GM12891 (cell line): ENCODE data around the gene RGCC.

Experiments used
- POLR2A ChIP-seq: IDR thresholded peaks from 2 replicates; pipeline ENCODE4 v1.6.1; 2011; ENCODE audit warnings: low read depth, low read length, control low read depth
- POLR2AphosphoS5 ChIP-seq: IDR thresholded peaks from 2 replicates; pipeline ENCODE4 v1.6.1; 2011; ENCODE audit warnings: low read depth, low read length, control low read depth
- TAF1 ChIP-seq: IDR thresholded peaks from 2 replicates; pipeline ENCODE4 v1.6.1; 2011; ENCODE audit warnings: low read depth, low read length, control low read depth

DNA sequence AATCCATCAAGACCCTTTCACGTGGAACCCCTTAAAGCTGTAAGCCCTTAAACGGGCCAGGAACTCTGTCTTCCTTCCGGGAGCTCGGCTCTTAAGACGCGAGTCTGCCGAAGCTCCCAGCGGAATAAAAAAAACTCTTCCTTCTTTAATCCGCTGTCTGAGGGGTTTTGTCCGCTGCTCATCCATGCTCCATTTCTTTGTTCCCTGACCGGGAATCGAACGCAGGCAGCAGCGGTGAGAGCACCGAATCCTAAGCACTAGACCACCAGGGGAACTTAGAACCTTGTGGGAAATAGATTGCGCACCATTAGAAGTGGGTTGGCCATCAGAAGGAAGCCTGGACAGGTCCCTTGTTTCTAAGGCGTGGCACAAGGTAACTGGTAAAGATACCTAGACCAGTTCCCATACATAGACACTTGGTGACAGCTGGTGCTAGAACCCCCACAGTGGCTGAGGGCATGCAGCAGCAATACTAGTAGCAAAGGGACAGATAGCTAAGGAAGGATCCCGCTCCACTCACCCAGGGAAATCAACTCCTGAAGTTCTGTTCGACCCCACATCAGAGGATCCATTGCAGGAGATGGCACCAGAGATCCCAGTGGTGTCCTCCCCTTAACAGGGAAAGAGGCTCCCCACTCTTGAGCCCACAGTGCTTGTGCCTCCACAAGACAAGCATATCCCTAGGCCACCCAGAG, 1.5 kb upstream of the RGCC start:
- TF ChIP-seq POLR2AphosphoS5 (no peak), TAF1 (no peak), POLR2A (no peak)
